Sigmoid colon (tissue), 4 donors: Measurements from ENCODE around the gene C5.

Experiments used
- EP300 ChIP-seq, 4 donors: sonication (generic); formaldehyde crosslinking; IDR thresholded peaks; one replicate each; pipeline ENCODE4 v1.6.1; 2017; ENCODE audit warnings: antibody characterized with exemption in 4 of 4
- POLR2A ChIP-seq, 2 donors: fragments of 450-650 bp; IDR thresholded peaks; one replicate each; pipeline ENCODE4 v1.6.1; 2016; ENCODE audit warnings: antibody characterized with exemption in 2 of 2, mild to moderate bottlenecking in 2 of 2, moderate library complexity in 2 of 2
- POLR2AphosphoS5 ChIP-seq, 4 donors: sonication (generic); formaldehyde crosslinking; IDR thresholded peaks; one replicate each; pipeline ENCODE4 v1.6.1; 2017; ENCODE audit warnings: antibody characterized with exemption in 4 of 4
- TF ChIP-seq, protein P1 (sequence below), 4 experiments: fragments of 450-650 bp in 3 of 4; fragments of 200-600 bp in 1 of 4; IDR thresholded peaks; one replicate each; pipeline ENCODE4 v1.5.1; 2016 to 2019; ENCODE audit warnings: antibody characterized with exemption in 4 of 4, mild to moderate bottlenecking in 3 of 4, moderate library complexity in 2 of 4

DNA sequence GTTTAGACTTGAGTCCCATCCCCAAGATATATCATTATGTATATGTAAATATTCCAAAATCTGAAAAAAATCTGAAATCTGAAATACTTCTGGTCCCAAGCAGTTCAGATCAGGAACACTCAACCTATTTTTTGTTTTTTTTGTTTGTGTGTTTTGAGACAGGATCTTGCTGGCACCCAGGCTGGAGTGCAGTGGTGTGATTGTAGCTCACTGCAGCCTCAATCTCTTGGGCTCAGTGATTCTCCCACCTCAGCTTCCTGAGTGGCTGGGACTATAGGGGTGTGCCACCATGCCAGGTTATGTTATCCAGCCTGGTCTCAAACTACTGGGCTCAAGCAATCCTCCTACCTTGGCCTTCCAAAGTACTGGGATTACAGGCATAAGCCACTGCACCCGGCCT lies 72.8 kb downstream of the C5 start:
- TF ChIP-seq, protein P1, sequence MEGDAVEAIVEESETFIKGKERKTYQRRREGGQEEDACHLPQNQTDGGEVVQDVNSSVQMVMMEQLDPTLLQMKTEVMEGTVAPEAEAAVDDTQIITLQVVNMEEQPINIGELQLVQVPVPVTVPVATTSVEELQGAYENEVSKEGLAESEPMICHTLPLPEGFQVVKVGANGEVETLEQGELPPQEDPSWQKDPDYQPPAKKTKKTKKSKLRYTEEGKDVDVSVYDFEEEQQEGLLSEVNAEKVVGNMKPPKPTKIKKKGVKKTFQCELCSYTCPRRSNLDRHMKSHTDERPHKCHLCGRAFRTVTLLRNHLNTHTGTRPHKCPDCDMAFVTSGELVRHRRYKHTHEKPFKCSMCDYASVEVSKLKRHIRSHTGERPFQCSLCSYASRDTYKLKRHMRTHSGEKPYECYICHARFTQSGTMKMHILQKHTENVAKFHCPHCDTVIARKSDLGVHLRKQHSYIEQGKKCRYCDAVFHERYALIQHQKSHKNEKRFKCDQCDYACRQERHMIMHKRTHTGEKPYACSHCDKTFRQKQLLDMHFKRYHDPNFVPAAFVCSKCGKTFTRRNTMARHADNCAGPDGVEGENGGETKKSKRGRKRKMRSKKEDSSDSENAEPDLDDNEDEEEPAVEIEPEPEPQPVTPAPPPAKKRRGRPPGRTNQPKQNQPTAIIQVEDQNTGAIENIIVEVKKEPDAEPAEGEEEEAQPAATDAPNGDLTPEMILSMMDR (IDR thresholded peaks at IDR 0.05): no peak
- no peak for TF ChIP-seq POLR2AphosphoS5 (IDR thresholded peaks at IDR 0.05)
- no peak for TF ChIP-seq POLR2A (IDR thresholded peaks at IDR 0.05)
- no peak for TF ChIP-seq EP300 (IDR thresholded peaks at IDR 0.05)
